GM18867 (cell line): ENCODE results near the gene LRRC37A2.
"Not testable (repeated sequence)": the region's sequence is repeated elsewhere in the genome, so short reads cannot be mapped to it uniquely, and the experiment has no call there.

Experiments used
- ATAC-seq: cut with Tn5 transposase; IDR thresholded peaks from one replicate; pipeline ENCODE4 v1.9.1; 2021; ENCODE audit warnings: mild to moderate bottlenecking, moderate library complexity; ENCODE audit not compliant: unreplicated experiment

LRRC37A2 gene

DNA sequence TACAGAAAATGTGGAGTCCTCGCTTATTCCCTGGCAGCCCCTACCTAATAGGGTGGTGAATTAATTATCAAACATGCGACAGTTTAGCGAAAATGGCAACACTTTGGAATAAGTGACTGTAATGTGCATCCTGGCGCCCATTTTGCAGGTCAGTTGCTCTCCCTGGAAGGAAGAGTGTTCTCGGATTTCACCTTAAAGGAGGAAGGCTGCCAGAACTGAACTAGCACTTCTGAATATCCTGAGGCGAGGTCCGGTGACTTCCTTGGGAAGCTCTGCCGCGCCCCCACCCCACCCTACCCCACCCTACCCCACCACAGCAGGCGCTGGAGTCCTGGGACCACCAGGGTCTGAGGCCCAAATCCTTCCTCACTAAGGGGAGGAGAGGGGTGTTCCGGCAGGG lies at the start of gene LRRC37A2:
TSS of gene LRRC37A2 (plus strand) at position 301 of the 400 bp plus-strand sequence. CDS start 245 bp downstream, outside the sequence.
- not testable (repeated sequence) for ATAC-seq

DNA sequence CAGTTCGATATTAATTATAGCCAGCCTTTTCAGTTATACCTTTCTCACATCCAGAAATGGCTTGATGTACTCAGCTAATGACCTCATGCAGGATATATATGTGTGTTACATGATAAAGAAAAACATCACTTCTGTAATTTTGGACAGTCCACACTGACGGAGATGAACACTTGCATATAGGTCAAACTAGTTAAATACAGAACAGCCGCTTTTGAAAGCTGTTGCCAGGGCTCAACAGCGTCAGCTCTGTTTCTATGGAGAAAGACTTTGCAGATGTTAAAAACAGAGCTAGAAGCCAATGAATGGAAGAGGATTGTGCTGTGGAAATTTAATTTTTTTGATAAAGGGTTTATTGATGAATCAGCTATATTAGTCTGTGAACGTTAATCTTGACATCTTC lies 44.6 kb upstream of the LRRC37A2 start:
- not testable (repeated sequence) for ATAC-seq

DNA sequence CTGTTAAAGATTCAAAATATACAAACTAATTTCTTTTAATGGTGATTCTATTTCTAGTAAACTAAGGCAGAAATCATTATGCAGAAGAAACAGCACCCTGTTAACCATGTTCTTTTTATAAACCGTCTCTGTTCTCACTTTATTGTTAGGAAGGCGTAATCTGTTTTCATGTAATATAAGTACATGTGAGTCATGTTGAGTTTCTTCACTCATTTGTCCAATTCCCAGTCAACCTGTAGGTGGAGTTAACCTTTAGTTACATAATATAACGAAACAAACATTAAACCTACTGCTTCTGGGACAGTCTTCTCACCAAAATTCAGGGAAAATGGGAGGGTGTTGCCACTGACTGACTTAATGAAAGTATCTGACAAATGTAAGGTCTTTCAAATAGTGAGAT lies 37.8 kb upstream of the LRRC37A2 start:
- ATAC-seq: not testable (repeated sequence)

DNA sequence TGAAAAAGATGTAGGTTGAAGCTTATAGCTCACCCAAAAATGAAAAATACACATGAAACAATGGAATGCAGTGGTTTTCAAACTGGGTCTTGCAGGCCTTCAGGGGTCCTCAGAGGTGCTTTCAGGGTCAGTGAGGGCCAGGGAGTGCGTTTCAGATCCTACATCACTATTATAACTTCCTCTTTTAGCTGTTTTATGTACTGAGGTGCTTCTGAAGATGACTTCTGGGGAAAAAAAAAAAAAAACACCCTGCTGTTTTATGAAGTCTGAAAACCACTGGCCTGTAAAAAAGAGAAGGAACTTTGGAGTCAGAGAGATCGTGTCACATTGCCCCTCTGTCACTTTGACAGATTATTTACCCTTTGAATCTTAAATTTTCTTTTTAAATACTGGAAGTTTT lies 36.7 kb upstream of the LRRC37A2 start:
- ATAC-seq: not testable (repeated sequence)

DNA sequence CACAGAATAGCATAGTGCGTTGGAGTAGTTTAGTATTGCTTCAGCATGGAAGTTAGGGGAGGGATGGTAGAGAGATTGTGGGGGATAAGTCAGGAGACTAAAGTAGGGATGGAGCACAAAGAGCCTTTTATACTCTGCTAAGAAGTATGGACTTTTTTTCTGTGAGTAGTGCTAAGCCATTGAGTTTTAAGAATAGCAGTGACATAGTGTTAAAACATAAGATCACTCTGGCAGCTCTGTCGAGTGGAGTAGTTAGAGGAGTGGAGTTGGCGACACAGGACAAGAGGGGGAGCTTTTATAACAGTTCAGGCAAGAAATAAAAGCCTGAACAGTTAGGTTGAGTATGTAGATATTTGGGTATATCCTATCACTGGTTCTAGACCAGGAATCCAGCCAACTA lies 33.4 kb upstream of the LRRC37A2 start:
- ATAC-seq: not testable (repeated sequence)

DNA sequence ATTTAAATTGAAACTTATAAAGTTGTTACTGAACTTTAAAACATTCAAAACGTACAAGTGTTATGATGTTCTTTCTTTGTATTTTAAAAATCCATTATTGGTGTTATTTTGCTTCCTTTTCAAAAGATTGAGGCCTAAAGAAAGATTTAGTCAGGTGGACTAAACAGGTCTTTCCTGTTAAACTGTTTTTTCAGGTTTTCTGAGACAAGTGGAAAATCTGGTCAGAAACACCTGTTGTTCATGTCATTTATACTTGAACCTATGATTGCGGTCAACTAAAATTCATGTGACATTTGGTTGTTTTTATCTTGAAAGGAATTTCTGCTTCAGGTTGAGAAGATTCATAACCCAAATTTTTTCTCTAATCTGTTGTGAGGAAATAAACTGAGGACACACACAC lies 31.0 kb upstream of the LRRC37A2 start:
- ATAC-seq: not testable (repeated sequence)

DNA sequence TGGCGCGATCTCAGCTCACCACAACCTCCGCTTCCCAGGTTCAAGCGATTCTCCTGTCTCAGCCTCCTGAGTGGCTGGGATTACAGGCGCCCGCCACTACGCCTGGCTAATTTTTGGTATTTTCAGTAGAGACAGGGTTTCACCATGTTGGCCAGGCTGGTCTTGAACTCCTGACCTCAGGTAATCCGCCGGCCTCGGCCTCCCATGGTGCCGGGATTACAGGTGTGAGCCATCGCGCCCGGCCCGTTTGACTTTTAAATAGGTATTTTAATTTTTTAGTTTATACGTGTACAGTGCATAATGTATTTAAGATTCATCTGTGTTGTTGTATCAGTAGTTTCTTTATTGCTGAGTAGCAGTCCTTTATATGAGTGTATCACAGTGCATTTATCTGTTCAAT lies 20.2 kb upstream of the LRRC37A2 start:
- not testable (repeated sequence) for ATAC-seq

DNA sequence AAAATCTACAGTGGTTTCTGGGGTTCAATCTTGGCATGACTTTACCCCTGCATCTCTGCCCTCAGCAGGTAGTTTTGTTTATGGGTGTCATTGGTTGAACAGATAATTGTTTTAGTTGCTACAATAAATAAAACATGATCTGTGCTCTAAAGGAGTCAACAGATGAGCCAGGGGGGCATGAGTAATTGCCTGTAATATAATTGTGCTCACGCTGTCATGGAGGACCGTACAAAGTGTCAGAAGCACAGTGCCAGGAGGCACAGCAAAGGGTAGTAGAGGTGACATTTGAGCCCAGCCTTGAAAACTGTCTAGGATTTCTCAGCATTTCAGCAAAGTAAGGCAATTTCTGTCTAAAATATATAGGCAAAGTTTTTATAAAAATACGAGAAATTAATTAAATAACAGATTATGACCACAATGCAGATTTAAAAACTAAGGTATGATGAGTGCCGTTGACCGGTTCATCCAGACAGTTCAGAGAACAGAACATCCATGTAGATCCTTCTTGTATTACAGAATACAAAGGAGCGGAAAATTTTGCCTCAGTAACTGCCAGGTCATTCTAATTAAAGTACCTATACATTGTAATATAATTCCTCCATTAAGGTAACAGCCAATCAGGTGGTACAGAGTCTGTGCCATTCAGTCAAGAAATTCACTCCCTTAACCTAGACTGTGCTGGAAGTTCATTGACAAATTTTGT lies 12.7 kb upstream of the LRRC37A2 start:
- ATAC-seq: not testable (repeated sequence)

DNA sequence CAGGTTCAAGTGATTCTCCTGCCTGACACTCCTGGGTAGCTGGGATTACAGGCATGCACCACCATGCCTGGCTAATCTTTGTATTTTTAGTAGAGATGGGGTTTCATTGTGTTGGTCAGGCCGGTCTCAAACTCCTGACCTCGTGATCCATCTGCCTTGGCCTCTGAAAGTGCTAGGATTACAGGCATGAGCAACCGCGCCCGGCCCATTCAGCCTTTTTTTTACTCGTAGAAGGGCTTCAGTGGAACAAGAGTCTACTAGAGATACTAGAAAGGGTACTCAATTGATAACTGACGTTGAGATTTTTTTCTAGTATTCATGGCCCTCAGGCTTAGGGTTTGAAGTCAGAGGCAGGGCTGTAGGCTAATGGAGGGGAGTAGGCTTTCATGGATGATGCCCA lies 6.4 kb upstream of the LRRC37A2 start:
- not testable (repeated sequence) for ATAC-seq

DNA sequence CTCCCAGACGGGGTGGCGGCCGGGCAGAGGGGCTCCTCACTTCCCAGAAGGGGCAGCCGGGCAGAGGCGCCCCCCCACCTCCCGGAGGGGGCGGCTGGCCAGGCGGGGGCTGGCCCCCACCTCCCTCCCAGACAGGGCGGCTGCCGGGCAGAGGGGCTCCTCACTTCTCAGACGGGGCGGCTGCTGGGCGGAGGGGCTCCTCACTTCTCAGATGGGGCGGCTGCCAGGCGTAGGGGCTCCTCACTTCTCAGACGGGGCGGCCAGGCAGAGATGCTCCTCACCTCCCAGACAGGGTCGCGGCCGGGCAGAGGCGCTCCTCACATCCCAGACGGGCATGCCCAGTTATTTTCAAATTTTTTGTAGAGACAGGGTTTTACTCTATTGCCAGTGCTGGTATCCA lies 22.4 kb downstream of the LRRC37A2 start:
- ATAC-seq: not testable (repeated sequence)

DNA sequence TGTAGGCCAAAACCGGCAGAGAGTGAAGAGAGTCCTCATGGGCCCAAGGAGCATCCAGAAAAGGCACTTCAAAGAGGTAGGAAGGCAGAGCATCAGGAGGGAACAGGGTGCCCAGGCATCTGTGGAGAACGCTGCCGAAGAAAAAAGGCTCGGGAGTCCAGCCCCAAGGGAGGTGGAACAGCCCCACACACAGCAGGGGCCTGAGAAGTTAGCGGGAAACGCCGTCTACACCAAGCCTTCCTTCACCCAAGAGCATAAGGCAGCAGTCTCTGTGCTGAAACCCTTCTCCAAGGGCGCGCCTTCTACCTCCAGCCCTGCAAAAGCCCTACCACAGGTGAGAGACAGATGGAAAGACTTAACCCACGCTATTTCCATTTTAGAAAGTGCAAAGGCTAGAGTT lies 36.3 kb downstream of the LRRC37A2 start:
- ATAC-seq: not testable (repeated sequence)

DNA sequence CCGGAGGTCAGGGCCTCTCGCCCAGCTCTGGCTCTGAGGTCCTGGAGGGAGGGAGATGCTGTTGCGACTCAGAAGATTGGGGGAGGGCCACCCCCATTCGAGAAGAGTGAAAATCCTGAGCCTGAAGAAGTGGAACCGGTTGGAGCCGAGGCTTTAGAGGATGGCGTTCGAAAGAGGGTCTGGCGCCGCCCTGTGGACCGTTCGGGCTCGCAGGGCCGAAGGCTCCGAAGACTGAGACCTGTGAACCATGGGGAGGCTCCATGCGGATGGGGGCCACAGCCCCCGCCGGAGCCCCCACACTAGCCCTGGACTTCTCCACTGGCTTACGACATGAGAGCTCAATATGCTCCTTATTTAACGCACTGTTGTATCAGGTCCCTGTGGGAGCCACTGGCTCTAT lies 46.9 kb downstream of the LRRC37A2 start:
- not testable (repeated sequence) for ATAC-seq

DNA sequence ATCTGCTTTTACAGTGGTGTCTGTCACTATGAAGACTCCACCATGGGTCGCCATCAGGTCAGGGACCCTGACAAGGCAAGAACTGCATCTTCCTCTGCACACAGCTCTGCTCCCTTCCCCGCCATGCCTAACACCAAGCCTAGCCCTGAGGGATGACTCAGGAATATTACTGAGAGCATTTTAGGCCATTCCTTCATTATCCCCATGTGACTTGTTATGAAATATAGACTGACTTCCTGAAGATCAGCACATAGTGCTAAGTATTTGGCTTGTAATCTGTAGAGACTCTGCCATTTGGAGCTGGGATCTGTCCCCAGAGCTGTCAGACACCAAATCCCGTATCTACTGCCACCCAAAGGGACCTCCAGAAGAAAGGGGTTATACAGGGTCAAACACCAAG lies 47.8 kb downstream of the LRRC37A2 start:
- ATAC-seq: not testable (repeated sequence)

DNA sequence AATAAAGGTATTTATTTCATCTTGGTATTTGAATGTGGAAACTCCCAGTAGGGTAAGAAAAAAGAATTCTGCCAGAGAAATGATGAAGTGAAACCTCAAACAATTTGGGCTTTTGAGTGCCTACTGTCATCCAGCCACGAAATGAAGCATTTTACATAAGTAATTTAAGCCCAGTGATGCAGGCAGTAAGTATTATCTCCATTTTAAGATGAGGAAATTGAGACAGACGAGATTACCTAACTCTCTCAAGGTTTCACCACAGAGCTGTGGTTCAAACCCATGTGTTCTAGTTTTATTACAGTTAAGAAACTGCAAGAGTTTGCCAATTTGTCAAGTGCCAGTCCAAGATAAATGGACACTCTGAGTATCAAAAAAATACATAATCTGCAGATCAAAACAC lies 54.0 kb downstream of the LRRC37A2 start:
- ATAC-seq: peak; percentile 44

DNA sequence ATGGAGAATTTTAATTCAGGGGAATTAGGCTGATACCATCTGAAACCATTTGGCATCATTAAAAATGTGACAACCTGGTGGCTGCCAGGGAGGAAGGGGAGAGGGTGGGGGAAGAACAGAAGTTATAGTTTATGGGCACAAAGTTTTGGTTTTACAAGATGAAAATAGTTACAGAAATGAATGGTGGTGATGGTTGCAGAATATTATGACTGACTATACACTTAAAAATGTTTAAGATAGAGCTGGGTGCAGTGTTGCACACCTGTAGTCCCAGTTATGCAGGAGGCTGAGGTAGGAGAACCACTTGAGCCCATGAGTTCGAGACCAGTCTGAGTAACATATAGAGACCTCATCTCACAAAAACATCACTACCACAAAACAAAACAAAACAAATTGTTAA lies 54.7 kb downstream of the LRRC37A2 start:
- not testable (repeated sequence) for ATAC-seq

DNA sequence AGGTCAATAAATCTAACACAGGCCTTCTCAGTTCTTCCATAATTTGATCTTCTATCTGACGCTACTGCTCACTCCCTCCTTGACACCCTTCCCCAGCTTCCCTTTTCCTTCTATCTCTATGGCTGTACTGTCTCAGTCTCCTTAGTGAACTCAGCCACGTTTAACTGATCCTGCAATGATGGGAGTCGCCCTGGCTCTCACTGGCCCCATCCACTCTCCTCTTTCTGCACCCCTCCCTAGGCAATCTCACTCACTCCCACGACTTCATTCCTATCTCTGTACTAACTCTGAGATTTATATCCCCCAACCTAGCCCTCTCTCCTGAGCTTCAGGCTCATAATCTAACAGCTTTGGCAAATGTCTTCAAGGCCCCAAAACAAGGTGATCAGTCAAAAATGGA lies 59.5 kb downstream of the LRRC37A2 start:
- ATAC-seq: not testable (repeated sequence)

DNA sequence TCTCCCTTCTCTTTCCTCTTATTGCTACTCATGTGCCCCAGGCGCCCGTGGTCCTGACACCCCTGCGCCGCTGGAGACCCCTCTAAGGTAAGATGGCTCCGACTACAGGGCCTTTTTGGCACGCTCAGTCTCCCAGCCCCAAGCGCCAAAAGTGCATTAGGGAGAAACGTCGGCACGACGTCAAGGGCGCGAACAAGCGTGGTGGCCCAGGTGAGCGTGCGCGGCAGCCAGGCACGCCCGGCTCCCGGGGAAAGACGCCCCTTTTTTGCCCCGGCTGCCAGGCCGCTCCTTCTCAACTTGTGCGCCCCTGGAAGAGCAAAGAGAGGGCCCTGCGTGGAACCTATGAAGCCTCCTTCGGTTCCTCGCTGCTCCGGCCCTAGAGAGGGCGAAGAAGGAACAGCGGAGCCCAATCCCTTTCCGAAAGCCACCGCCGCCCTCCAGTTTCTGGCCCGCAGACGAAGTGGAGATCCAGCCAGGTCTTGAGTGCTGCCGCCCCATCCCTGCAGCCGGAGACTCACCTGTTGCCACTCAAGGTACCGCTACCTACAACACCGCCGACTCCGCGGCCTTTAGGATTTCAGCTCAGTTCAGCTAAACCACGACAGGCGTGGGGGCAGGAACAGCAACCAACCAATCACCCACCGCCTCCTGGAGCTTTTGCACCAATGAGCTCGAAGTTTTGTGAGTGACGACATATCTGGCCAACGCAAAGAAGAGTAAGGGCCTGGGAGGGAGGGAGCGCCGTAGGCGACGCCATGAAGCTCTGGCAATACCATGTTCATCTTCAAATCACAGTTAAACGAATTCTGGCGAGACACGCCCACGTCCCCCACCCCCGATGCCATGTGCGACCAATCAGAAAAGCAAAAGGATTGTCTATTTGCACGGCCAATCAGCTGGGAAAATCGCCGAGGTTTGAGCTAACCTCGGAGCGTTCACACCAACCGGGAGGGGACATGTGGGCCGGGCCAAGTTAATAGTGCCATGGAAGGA lies 67.1 kb downstream of the LRRC37A2 start, which contains the start of gene ARL17A:
TSS of gene ARL17A (minus strand) at position 609 of the 993 bp plus-strand sequence. CDS start 3,369 bp downstream, outside the sequence.
- ATAC-seq: peak; percentile 89

DNA sequence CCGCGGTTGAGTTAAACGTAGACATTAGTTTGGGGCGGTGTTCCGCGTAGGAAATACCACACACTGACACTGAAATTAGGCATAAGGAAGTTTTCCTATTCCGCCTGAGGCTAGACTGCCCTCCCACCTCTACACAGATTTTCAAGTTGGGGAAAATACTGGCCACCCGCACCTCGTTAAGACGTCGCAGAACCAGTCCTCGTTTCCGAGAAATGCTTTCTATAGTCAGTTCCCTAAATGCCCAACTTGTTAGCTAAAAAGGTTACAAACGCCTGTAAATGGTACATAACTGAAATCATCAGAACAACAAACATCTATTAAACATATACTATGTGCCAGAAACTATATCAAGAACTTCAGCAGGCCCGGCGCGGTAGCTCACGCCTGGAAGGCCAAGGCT lies 67.8 kb downstream of the LRRC37A2 start:
- not testable (repeated sequence) for ATAC-seq

DNA sequence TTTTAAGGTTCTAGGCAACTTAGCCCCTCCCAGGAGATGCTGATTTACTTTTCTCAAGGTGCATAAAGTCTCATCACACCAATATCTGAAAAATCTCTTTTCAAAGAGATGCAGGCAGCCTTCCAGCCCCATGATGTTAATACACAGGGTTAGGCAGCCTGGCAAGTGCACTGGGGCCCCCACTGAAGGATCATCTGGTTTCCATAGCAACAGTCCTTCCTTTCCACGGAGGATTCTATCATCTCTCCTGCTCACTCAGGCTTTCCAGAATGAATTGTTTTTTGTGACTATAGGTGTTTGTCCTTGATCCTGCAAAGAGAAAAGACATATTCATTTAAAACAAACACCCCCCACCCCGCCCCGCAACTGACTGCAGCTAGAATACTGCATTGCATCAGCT lies 73.2 kb downstream of the LRRC37A2 start:
- not testable (repeated sequence) for ATAC-seq

DNA sequence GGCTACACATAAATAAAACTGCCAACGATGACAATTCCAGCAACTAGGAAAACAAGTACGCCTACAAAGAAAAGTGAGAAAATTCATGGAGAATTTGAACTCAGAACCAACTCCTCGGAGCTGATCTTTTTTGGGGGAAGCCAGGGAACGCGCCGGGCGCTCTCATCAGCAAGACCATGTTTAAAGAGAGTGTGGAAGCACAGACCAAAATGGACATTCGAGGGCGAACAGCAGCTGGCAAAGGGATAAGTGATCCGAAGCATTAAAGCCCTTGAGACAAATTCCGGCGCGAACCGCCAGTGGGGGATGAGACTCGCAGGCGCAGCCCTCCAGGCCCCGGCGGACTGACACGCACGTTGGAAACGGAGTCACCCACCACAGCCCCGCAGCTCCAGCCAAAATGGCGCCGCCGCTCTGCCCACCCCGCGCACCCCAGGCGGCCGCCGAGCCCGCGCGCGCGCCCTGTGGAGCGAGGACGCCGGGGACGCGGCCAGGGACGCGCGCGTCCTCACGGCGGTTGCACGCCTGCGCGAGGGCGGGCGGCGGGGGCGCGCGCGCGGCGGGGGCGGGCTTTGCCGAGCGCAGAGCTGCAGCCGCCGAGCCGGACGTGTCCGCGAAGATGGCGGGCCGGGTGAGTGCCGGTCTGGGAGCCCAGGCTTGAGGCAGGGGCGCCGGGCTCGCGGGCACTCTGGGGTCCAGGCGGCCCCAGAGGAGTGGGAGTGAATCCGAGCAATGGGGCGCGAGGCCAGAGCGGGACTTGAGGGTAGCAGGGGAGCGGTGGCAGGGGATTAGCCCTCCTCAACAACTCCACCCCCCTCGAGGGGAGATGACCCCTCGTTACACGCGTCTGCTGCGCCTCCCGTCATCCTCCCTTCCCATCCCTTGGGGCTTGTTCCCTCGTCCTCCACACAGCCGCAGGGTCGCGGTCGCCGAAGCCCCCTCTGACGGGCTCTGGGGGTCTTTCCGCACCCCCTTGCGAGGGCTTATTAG lies 78.2 kb downstream of the LRRC37A2 start, which contains the start of gene NSF:
TSS of gene NSF (plus strand) at position 513 of the 990 bp plus-strand sequence. CDS start at position 620, 107 bp downstream.
- peak; percentile 81 for ATAC-seq
